Activated T-helper 2 cell treated with anti-CD3 and anti-CD28 coated beads, Interferon-gamma antibody, Interleukin-2, Interleukin-4, amounts not matched to agents 10 μg/mL and 5 μg/mL and 100 μg/mL, durations not matched to agents 14 hours and 24 hours and 36 hours (primary cell): Measurements from ENCODE around the gene SBK2. TPM values are rescaled to one million over a fixed set of nuclear protein-coding genes. Genes with fewer than 3 reads are reported as not detected.

Source experiments
- DNase-seq: peaks from one replicate; pipeline ENCODE4 v3.0.0; 2021; ENCODE audit warnings: low spot score
- H3K27ac Mint-ChIP-seq: one replicate; pipeline ENCODE4 v1.8.0; 2021; ENCODE audit warnings: mixed read lengths
- H3K27me3 Mint-ChIP-seq: one replicate; pipeline ENCODE4 v1.8.0; 2021; ENCODE audit warnings: low read depth, mixed read lengths
- H3K36me3 Mint-ChIP-seq: one replicate; pipeline ENCODE4 v1.8.0; 2021; ENCODE audit warnings: low read depth, mixed read lengths
- H3K4me1 Mint-ChIP-seq: one replicate; pipeline ENCODE4 v1.8.0; 2021; ENCODE audit warnings: low read depth, mixed read lengths
- H3K4me3 Mint-ChIP-seq: one replicate; pipeline ENCODE4 v1.8.0; 2021; ENCODE audit warnings: low read depth, mild to moderate bottlenecking, moderate library complexity, mixed read lengths
- H3K9me3 Mint-ChIP-seq: one replicate; pipeline ENCODE4 v1.8.0; 2021; ENCODE audit warnings: mixed read lengths
- intact Hi-C: fragments of 100-400 bp; cut with micrococcal nuclease; formaldehyde crosslinking; loops from one replicate; pipeline ENCODE4 v1.15.1; 2023
- total RNA-seq: library from RNA; stranded (reverse); gene quantifications from 2 replicates; pipeline ENCODE4 v1.2.3, GENCODE V29; 2022

Gene SBK2
- total RNA-seq, 1 donor from 2014 or later: not detected

- DNase-seq: no peak
- H3K4me3 Mint-ChIP-seq: no peak overlapping the region
- H3K4me1 Mint-ChIP-seq: peaks cover 21% of the 10 kb centered on the region
- H3K9me3 Mint-ChIP-seq: no peaks in the 10 kb centered on the region
- H3K27me3 Mint-ChIP-seq: no peaks in the 10 kb centered on the region
- H3K27ac Mint-ChIP-seq: no peak overlapping the region
- intact Hi-C loops: no loop called here
- peaks cover 3% of the 10 kb centered on the region for H3K36me3 Mint-ChIP-seq
These were observed 55.2 kb downstream of the SBK2 start for GRCh38 chr19:55481794-55482155.

GRCh38 chr19:55481148-55481793 lies 55.7 kb downstream of the SBK2 start:
- Mint-ChIP-seq H3K9me3 (no peaks in the 10 kb centered on the region), H3K36me3 (peaks cover 3% of the 10 kb centered on the region), H3K4me1 (peaks cover 21% of the 10 kb centered on the region), H3K27me3 (no peaks in the 10 kb centered on the region), H3K4me3 (no peak overlapping the region), H3K27ac (no peak overlapping the region)
- intact Hi-C loops: no loop called here
- no peak for DNase-seq

DNA sequence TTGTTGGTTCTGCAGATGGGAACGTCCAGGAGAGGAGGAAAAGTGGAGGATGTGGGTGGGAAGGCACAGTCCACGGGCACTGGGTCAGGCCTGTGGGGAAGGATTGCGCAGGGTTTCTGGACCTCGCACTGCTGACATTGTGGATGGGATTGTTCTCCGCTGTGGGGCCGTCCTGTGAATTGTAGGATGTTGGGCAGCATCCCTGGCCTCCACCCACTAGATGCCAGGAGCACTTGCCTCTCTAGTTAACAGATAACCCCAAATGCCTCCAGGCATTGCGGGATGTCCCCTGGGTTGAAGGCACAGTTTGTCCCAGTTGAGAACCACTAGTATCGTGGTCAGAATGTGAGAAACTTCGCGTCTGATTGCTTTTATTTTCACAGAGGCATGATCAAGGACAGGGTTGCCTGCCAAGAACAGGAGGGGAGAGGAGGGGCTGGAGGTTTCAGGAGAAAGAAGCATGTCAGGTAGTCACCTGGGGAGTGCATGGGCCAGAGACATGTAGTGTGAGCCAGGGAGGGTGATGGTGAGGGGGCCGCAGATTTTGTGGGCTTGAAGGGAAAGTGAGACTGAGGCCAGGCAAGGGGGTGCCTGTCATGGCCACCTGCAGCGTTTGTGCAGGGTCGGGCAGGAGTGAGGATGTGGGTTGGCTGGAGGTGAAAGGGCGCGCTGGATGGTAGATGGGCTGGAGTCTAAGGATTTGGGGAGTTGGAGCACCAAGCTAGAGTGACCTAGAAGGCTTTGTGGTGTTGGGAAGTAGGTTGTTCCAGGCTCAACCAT lies 57.3 kb downstream of the SBK2 start:
- no peaks in the 10 kb centered on the region for H3K9me3 Mint-ChIP-seq
- H3K4me1 Mint-ChIP-seq: peaks cover 20% of the 10 kb centered on the region
- H3K27me3 Mint-ChIP-seq: no peaks in the 10 kb centered on the region
- no peak overlapping the region for H3K27ac Mint-ChIP-seq
- peaks cover 3% of the 10 kb centered on the region for H3K36me3 Mint-ChIP-seq
- H3K4me3 Mint-ChIP-seq: peak overlapping the region; percentile 9
- no peak for DNase-seq
- intact Hi-C loops: loop anchor here (5.0 kb wide), 2 partner anchors 643 to 1017 kb away; partner anchors contain the start of genes LENG9 and ZNF787

DNA sequence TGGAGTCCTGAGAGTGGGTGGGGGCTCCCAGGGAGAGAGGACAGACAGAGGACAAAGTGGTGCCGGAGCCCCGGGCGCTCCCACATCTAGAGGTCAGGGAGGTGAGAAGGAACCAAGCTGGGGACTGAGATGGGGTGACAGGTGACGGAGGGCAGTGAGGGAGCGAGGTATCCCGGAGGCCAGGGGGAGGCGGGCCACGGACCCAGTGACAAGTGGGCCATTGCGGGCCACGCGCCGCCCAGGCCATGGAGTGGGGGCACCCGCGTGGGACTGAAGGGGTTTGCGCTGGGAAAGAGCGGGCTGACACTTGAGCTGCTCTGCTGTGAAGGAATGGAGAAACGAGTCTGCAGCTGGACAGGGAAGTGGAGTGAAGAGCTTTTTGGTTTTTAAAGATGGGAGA lies 57.9 kb downstream of the SBK2 start:
- H3K9me3 Mint-ChIP-seq: no peaks in the 10 kb centered on the region
- peaks cover 20% of the 10 kb centered on the region for H3K4me1 Mint-ChIP-seq
- no peak for DNase-seq
- intact Hi-C loops: loop anchor here (5.0 kb wide), 2 partner anchors 643 to 1017 kb away; partner anchors contain the start of genes LENG9 and ZNF787
- no peaks in the 10 kb centered on the region for H3K27me3 Mint-ChIP-seq
- no peak overlapping the region for H3K27ac Mint-ChIP-seq
- peak overlapping the region; percentile 9 for H3K4me3 Mint-ChIP-seq
- H3K36me3 Mint-ChIP-seq: peaks cover 3% of the 10 kb centered on the region

Other genes starting within 250 kb of the SBK2 start
- 0.41 and 0.46 TPM in 2 replicates for gene TMEM150B, start 211.8 kb downstream of the SBK2 start, total RNA-seq
- gene KMT5C, start 197.3 kb downstream of the SBK2 start, total RNA-seq: 34.3 and 35.3 TPM in 2 replicates
- gene COX6B2, start 182.4 kb downstream of the SBK2 start, total RNA-seq: 1.8 TPM in 1 of 2 replicates, not detected in the other
- not detected in 2 replicates for gene GARIN5B, start 173.9 kb downstream of the SBK2 start, total RNA-seq
- gene IL11, start 166.7 kb downstream of the SBK2 start, total RNA-seq: 0.25 and 0.32 TPM in 2 replicates
- gene TMEM190, start 160.3 kb downstream of the SBK2 start, total RNA-seq: not detected in 2 replicates
- 7.9 and 10.5 TPM in 2 replicates for gene TMEM238, start 152.8 kb downstream of the SBK2 start, total RNA-seq
- 2,206 and 2,207 TPM in 2 replicates for gene RPL28, start 151.2 kb downstream of the SBK2 start, total RNA-seq
- 210 and 220 TPM in 2 replicates for gene UBE2S, start 129.3 kb downstream of the SBK2 start, total RNA-seq
- not detected in 2 replicates for gene SHISA7, start 93.8 kb downstream of the SBK2 start, total RNA-seq
- gene ISOC2, start 75.5 kb downstream of the SBK2 start, total RNA-seq: 30.4 and 34.8 TPM in 2 replicates
- gene C19orf85, start 72.4 kb downstream of the SBK2 start, total RNA-seq: not detected in 2 replicates
- 8.6 and 9.5 TPM in 2 replicates for gene ZNF628, start 60.5 kb downstream of the SBK2 start, total RNA-seq
- 20.0 and 20.2 TPM in 2 replicates for gene NAT14, start 51.9 kb downstream of the SBK2 start, total RNA-seq
- gene SSC5D, start 48.7 kb downstream of the SBK2 start, total RNA-seq: 0.41 and 0.71 TPM in 2 replicates
- gene SBK3, start 8.4 kb upstream of the SBK2 start, total RNA-seq: not detected in 2 replicates
- 8.2 and 10.7 TPM in 2 replicates for gene ZNF579, start 43.7 kb upstream of the SBK2 start, total RNA-seq
- 18.2 and 18.9 TPM in 2 replicates for gene FIZ1, start 62.4 kb upstream of the SBK2 start, total RNA-seq
- 18.4 and 19.7 TPM in 2 replicates for gene ZNF524, start 63.2 kb upstream of the SBK2 start, total RNA-seq
- 13.5 and 13.6 TPM in 2 replicates for gene ZNF865, start 68.5 kb upstream of the SBK2 start, total RNA-seq
- gene ZNF784, start 87.4 kb upstream of the SBK2 start, total RNA-seq: 4.3 and 4.9 TPM in 2 replicates
- gene ZNF580, start 103.9 kb upstream of the SBK2 start, total RNA-seq: 32.1 and 33.3 TPM in 2 replicates
- 26.6 and 27.0 TPM in 2 replicates for gene ZNF581, start 106.5 kb upstream of the SBK2 start, total RNA-seq
- 7.2 and 8.1 TPM in 2 replicates for gene CCDC106, start 111.1 kb upstream of the SBK2 start, total RNA-seq
- 344 and 351 TPM in 2 replicates for gene U2AF2, start 117.9 kb upstream of the SBK2 start, total RNA-seq
- gene EPN1, start 138.1 kb upstream of the SBK2 start, total RNA-seq: 40.3 and 41.8 TPM in 2 replicates
- not detected in 2 replicates for gene NLRP9, start 201.3 kb upstream of the SBK2 start, total RNA-seq
- gene RFPL4A, start 222.0 kb upstream of the SBK2 start, total RNA-seq: not detected in 2 replicates
- gene RFPL4AL1, start 232.0 kb upstream of the SBK2 start, total RNA-seq: not detected in 2 replicates